ENCODE data around the gene HSD11B1L. TPM values are rescaled to one million over a fixed set of nuclear protein-coding genes. Genes with fewer than 3 reads are reported as not detected.

Gene HSD11B1L
- total RNA-seq, 1 experiment from 2014 or later = 6.0 TPM

DNA sequence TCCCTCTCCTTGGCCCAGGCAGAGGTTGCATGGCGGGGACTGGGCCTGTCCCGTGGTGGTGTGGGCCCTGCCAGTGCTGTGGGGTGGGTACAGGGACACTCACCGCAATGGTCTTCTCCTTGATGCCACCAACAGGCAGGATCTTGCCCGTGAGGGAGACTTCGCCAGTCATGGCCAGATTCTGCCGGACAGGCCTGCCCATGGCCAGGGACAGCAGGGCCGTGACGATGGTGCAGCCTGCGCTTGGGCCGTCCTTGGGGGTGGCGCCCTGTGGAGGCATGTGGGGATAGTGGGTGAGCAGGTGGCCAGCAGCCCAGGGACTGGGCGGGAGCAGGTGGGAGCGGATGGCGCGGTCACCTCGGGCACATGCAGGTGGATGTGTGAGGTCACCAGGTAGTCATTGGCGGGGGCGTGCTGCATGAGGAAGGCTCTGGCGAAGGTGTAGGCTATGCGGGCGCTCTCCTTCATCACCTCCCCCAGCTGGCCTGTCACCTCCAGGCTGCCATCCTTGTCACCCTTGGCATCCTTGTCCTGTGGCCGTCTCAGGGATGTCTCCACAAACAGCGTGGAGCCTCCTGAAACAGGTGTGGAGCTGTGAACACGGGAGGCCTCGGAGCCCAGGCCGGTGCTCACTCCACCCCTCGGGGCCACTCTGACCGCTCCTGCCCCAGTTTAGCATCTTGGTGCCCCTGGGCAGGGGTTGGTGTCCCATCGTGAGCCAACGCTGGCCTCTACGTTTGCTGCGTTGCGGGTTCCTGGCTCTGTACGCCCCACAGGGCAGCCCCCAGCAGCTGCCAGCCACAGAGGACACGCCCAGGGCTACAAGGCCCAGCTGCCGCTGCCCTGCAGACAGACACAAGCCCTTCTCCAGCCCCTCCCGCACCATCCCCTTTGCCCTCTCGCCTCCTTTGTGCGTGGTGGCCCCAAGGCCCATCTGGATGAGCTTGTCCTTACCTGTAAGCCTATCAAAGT lies 12.7 kb downstream of the HSD11B1L start:
- Histone ChIP-seq H3K27ac (ENCODE audit: low read depth, low read length) (peak overlapping the region; percentile 93), H4K20me1 (ENCODE audit: insufficient read depth) (peaks cover 17% of the 10 kb centered on the region; the same call in 1 of the 2 replicates), H3K4me3 (replicated peaks in 1 of 2; ENCODE audit: low read depth in 1 of 2, low read length in 2 of 2) (no peak overlapping the region), H3K9me2 (ENCODE audit: insufficient read depth) (no peaks in the 10 kb centered on the region), H3K4me1 (ENCODE audit: control insufficient read depth in 1 of 2, insufficient read depth in 2 of 2, low read length in 2 of 2) (peaks cover 4 to 28% of the 10 kb centered on the region in 2 experiments; a peak in 3 of 4 replicates), H3K27me3 (ENCODE audit: insufficient read depth, low read length) (no peaks in the 10 kb centered on the region), H3K36me3 (ENCODE audit: control insufficient read depth in 1 of 2, insufficient read depth in 2 of 2, low read length in 2 of 2) (peaks cover 16 to 59% of the 10 kb centered on the region in 2 experiments; a peak in 3 of 4 replicates), H3K4me2 (ENCODE audit: low read length) (no peak overlapping the region), H3K9ac (ENCODE audit: low read length) (peak overlapping the region; percentile 100; the same call in 1 of the 2 replicates), H3K9me3 (ENCODE audit: control insufficient read depth in 1 of 2, insufficient read depth in 1 of 2, low read depth in 1 of 2, low read length in 2 of 2) (no peaks in the 10 kb centered on the region), H2AFZ (ENCODE audit: low read depth, low read length, poor library complexity, severe bottlenecking) (no peak overlapping the region), H3K79me2 (ENCODE audit: insufficient read depth, low read length) (peaks cover 60% of the 10 kb centered on the region)
- POLR2A ChIA-PET = no interaction called here
- intact Hi-C loops (cut with micrococcal nuclease) = no loop called here
- peak; percentile 7; the same call in 1 of the 2 replicates for TF ChIP-seq POLR2AphosphoS5 (IDR thresholded peaks at IDR 0.05; ENCODE audit: low read depth, low read length)
- TF ChIP-seq, protein P1, sequence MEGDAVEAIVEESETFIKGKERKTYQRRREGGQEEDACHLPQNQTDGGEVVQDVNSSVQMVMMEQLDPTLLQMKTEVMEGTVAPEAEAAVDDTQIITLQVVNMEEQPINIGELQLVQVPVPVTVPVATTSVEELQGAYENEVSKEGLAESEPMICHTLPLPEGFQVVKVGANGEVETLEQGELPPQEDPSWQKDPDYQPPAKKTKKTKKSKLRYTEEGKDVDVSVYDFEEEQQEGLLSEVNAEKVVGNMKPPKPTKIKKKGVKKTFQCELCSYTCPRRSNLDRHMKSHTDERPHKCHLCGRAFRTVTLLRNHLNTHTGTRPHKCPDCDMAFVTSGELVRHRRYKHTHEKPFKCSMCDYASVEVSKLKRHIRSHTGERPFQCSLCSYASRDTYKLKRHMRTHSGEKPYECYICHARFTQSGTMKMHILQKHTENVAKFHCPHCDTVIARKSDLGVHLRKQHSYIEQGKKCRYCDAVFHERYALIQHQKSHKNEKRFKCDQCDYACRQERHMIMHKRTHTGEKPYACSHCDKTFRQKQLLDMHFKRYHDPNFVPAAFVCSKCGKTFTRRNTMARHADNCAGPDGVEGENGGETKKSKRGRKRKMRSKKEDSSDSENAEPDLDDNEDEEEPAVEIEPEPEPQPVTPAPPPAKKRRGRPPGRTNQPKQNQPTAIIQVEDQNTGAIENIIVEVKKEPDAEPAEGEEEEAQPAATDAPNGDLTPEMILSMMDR (IDR thresholded peaks at IDR 0.05 in 2 of 3, conservative IDR thresholded peaks at IDR 0.05 in 1 of 3; ENCODE audit: borderline replicate concordance in 1 of 3, insufficient read depth in 1 of 3, low read depth in 2 of 3, low read length in 2 of 3) = no peak
- TF ChIP-seq, protein P2, sequence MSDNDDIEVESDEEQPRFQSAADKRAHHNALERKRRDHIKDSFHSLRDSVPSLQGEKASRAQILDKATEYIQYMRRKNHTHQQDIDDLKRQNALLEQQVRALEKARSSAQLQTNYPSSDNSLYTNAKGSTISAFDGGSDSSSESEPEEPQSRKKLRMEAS (IDR thresholded peaks at IDR 0.05) = no peak
- ATAC-seq (peak; percentile 1; the same call in 1 of the 2 replicates), DNase-seq (ENCODE audit: low read depth, low spot score) (no peak)
- no TSS peak for BruUV-seq (replicated peaks)
- CTCF ChIA-PET = no interaction called here
- RAD21 ChIA-PET (ENCODE audit: low non-redundant PET in 1 of 2, low total read pairs in 2 of 2, uncharacterized antibody in 2 of 2, unreplicated experiment in 2 of 2) = no interaction called here
